HEK293 (cell line): Measurements from ENCODE around the gene RAB11A.

Source experiments
- CTCF ChIP-seq: fragments of 450-650 bp; formaldehyde crosslinking; IDR thresholded peaks from 2 replicates; pipeline ENCODE4 v1.5.1; 2016; ENCODE audit warnings: missing biosample characterization, missing genetic modification characterization
- YY1 ChIP-seq: fragments of 450-650 bp; formaldehyde crosslinking; IDR thresholded peaks from 2 replicates; pipeline ENCODE4 v1.5.1; 2018; ENCODE audit warnings: missing biosample characterization, missing genetic modification characterization
- ZNF302 ChIP-seq: fragments of 450-650 bp; formaldehyde crosslinking; IDR thresholded peaks from 2 replicates; pipeline ENCODE4 v1.5.1; 2016; ENCODE audit warnings: missing biosample characterization, missing genetic modification characterization, low read depth
- ZNF555 ChIP-seq: fragments of 450-650 bp; formaldehyde crosslinking; conservative IDR thresholded peaks from 2 replicates; pipeline ENCODE4 v1.5.1; 2017; ENCODE audit warnings: missing biosample characterization, mild to moderate bottlenecking, missing genetic modification characterization, inconsistent platforms
- ZNF561 ChIP-seq: fragments of 450-650 bp; IDR thresholded peaks from 2 replicates; pipeline ENCODE4 v1.5.1; 2018; ENCODE audit warnings: missing biosample characterization, missing genetic modification characterization, borderline replicate concordance

- TF ChIP-seq YY1 (tag by site-specific recombination) (no peak), ZNF302 (tag by site-specific recombination) (no peak), ZNF561 (tag by site-specific recombination) (no peak), ZNF555 (tag by site-specific recombination) (no peak), CTCF (tag by site-specific recombination) (no peak)
These were observed 28.0 kb upstream of the RAB11A start for GRCh38 chr15:65841121-65841930.
